Activated B cell treated with CpG ODN at 0.5 μM for 24 hours (primary cell): ENCODE measurements around the gene PPM1F. TPM values are rescaled to one million over a fixed set of nuclear protein-coding genes. Genes with fewer than 3 reads are reported as not detected.
"Not testable (repeated sequence)": the region's sequence is repeated elsewhere in the genome, so short reads cannot be mapped to it uniquely, and the experiment has no call there.

ENCODE experiments used
- ATAC-seq: fragments of 200-7000 bp; cut with Tn5 transposase; one replicate; pipeline ENCODE4 v1.10.0; 2021; ENCODE audit warnings: low read depth, mild to moderate bottlenecking, moderate library complexity
- CTCF ChIA-PET: fragments of 350-600 bp; sonication (Branson Sonifier 250); formaldehyde crosslinking; loops from one replicate; lab custom pipeline; 2021; ENCODE audit warnings: antibody characterized with exemption; lab: Charles Lee
- POLR2A ChIA-PET: fragments of 350-600 bp; sonication (Branson Sonifier 250); formaldehyde crosslinking; loops from one replicate; lab custom pipeline; 2021; ENCODE audit warnings: antibody characterized with exemption; lab: Charles Lee
- DNase-seq: peaks from one replicate; pipeline ENCODE4 v3.0.0; 2022
- H3K27ac Mint-ChIP-seq: one replicate; pipeline ENCODE4 v1.8.0; 2020; ENCODE audit warnings: mixed read lengths
- H3K27me3 Mint-ChIP-seq: one replicate; pipeline ENCODE4 v1.8.0; 2021; ENCODE audit warnings: mixed read lengths
- H3K36me3 Mint-ChIP-seq: one replicate; pipeline ENCODE4 v1.8.0; 2021; ENCODE audit warnings: low read depth, mixed read lengths
- H3K4me1 Mint-ChIP-seq: one replicate; pipeline ENCODE4 v1.8.0; 2021; ENCODE audit warnings: mixed read lengths
- H3K4me3 Mint-ChIP-seq: one replicate; pipeline ENCODE4 v1.8.0; 2020; ENCODE audit warnings: mild to moderate bottlenecking, mixed read lengths
- H3K9me3 Mint-ChIP-seq: one replicate; pipeline ENCODE4 v1.8.0; 2020; ENCODE audit warnings: mixed read lengths
- intact Hi-C: fragments of 100-400 bp; cut with micrococcal nuclease; formaldehyde crosslinking; loops from one replicate; pipeline ENCODE4 v1.15.1; 2024
- total RNA-seq: library from RNA; stranded (reverse); gene quantifications from 2 replicates; pipeline ENCODE4 v1.2.3, GENCODE V29; 2022
- TF ChIP-seq, protein P1 (sequence below): fragments of 200-600 bp; IDR thresholded peaks from one replicate; pipeline ENCODE4 v1.8.0; 2022; ENCODE audit warnings: antibody characterized with exemption, mild to moderate bottlenecking

The PPM1F gene
- total RNA-seq, 1 donor from 2014 or later = 21.1 TPM

DNA sequence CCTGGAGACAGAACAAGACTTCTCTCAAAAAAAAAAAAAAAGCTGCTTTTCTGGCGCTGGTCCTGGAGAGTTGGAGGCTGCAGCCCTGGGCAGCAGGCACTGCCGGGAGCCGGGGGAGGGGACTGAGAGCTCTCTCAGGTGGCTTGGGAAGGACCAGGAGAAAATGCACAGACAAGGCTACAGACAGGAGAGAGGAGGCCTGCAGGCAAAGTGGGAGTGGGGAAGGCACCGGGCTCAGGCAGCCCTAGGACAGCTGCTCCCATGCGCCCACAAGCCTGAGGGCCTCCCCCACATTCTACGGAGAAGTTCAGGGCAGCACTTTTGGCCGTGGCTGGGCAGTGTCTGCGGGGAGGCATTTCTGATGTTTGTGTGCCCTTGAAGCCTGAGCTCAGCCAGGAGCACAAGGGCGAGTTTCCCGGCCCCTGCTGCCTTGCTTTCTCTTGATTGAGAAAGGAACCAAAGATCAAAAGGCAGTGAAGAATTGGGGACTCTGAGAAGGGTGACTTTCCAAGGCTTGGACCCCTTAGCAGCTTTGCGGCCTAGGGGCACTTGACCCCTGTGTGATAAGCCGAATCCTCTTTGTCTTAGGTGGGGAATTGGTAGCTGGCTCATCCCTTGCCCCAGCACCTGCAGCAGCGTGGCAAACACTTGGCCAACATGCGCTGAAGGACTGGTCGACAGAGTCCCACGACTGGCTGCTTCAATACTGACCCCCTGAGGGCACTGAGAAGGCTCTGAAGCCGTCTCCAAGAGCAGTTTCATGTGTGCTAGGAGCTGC is 35.3 kb downstream of the PPM1F start:
- ChIA-PET POLR2A (no interaction called here), CTCF (no interaction called here)
- Mint-ChIP-seq H3K36me3 (no peaks in the 10 kb centered on the region), H3K4me1 (no peaks in the 10 kb centered on the region), H3K27me3 (no peaks in the 10 kb centered on the region), H3K27ac (no peak overlapping the region), H3K4me3 (no peak overlapping the region), H3K9me3 (no peaks in the 10 kb centered on the region)
- TF ChIP-seq, protein P1, sequence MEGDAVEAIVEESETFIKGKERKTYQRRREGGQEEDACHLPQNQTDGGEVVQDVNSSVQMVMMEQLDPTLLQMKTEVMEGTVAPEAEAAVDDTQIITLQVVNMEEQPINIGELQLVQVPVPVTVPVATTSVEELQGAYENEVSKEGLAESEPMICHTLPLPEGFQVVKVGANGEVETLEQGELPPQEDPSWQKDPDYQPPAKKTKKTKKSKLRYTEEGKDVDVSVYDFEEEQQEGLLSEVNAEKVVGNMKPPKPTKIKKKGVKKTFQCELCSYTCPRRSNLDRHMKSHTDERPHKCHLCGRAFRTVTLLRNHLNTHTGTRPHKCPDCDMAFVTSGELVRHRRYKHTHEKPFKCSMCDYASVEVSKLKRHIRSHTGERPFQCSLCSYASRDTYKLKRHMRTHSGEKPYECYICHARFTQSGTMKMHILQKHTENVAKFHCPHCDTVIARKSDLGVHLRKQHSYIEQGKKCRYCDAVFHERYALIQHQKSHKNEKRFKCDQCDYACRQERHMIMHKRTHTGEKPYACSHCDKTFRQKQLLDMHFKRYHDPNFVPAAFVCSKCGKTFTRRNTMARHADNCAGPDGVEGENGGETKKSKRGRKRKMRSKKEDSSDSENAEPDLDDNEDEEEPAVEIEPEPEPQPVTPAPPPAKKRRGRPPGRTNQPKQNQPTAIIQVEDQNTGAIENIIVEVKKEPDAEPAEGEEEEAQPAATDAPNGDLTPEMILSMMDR = no peak
- ATAC-seq = no peak
- DNase-seq = no peak
- intact Hi-C loops = no loop called here

DNA sequence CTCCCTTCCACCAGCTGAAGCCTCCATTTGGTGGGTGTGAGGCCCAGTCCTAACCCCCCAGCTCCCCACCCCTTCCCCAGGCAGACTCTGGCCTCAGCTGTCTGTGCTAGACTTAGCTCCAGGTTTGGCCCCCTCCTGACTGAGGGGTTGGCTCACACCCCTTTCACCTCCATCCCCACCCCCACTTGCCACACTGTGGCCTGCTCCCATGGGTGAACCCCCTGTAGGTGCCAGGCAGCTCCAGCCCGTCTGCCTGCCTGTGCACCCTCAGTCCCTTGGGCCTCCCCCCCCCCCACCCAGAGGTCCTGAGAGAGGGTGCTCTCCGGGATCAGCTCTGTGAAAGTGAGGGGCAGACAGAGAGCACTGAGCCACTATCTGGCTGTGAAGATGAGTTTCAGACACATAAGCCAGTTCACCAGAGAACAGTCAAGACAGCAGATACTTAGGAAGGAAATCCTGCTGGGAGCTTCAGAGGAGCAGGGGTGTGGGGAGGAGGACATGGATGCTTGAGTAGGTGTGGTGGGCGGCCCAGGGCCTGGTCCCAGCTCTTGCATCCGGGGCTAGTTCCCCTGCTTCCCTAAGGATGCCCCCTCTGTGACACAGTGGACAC is 36.2 kb downstream of the PPM1F start:
- intact Hi-C loops = no loop called here
- Mint-ChIP-seq H3K9me3 (no peaks in the 10 kb centered on the region), H3K4me1 (no peaks in the 10 kb centered on the region), H3K27ac (no peak overlapping the region), H3K36me3 (no peaks in the 10 kb centered on the region), H3K27me3 (no peaks in the 10 kb centered on the region), H3K4me3 (no peak overlapping the region)
- ChIA-PET CTCF (no interaction called here), POLR2A (interaction anchor here (0.6 kb wide), 1 partner anchor 11 kb away, joined by 10 read pairs; no protein-coding TSS in a partner anchor)
- TF ChIP-seq, protein P1 = no peak
- DNase-seq (no peak), ATAC-seq (no peak)

DNA sequence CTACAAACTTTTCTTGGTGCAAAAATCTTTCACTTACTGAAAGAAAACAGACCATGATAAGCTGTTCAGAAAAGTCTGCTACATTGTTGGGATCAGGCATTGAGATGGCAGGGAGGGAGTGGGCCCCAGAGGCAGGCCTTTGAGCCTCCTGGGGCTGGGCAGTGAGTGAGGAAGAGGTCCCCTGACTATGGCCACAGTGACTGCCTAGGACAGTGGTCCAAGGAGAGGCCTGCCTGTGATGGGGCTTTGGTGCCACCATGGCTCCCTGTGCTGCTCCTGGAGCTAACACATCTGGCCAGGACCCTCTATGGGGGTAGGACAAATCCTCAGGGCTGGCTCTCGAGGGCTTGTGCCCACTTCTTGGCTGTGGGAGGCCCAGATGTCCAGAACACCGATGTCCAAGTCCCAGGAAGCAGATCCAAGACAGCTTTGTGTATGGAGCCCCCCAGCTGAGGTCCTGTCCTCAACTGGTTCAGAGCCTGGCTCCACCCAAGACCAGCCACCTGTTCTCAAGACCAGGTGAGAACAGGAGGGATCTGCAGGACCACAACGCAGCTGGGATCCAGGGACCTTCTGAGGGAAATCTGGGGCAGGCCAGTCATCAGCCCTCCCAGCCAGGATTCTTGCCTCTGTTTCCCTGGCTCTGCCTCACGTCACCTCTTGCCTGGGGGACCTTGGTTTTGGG is 36.9 kb downstream of the PPM1F start:
- DNase-seq = no peak
- Mint-ChIP-seq H3K4me3 (no peak overlapping the region), H3K27ac (no peak overlapping the region), H3K9me3 (no peaks in the 10 kb centered on the region), H3K4me1 (no peaks in the 10 kb centered on the region), H3K36me3 (no peaks in the 10 kb centered on the region), H3K27me3 (no peaks in the 10 kb centered on the region)
- CTCF ChIA-PET = no interaction called here
- no peak for ATAC-seq
- TF ChIP-seq, protein P1 = no peak
- POLR2A ChIA-PET = interaction anchor here (0.6 kb wide), 1 partner anchor 11 kb away, joined by 10 read pairs; no protein-coding TSS in a partner anchor
- intact Hi-C loops = no loop called here

DNA sequence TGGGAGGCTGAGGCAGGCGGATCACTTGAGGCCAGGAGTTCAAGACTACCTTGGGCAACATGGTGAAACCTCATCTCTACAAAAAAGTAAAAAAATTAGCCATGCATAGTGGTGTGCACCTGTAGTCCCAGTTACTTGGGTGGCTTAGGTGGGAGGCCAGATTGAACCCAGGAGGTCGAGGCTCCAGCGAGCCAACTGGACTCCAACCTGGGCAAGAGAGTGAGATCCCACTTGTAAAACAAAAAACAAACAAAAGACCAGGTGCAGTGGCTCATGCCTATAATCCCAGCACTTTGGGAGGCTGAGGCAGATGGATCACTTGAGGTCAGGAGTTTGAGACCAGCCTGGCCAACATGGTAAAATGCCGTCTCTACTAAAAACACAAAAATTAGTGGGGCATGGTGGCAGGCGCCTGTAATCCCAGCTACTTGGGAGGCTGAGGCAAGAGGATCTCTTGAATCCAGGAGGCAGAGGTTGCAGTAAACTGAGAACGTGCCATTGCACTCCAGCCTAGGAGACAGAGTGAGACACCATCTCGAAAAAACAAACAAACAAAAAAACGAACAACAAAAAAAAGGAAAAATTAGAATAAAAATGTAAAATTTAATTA is 38.5 kb downstream of the PPM1F start:
- DNase-seq, H3K27me3 Mint-ChIP-seq, ATAC-seq, CTCF ChIA-PET, H3K4me1 Mint-ChIP-seq, H3K36me3 Mint-ChIP-seq, H3K9me3 Mint-ChIP-seq, H3K27ac Mint-ChIP-seq, H3K4me3 Mint-ChIP-seq, intact Hi-C loops: not testable (repeated sequence)
- POLR2A ChIA-PET = interaction anchor here (1.5 kb wide), 1 partner anchor 47 kb away, joined by 6 read pairs; the partner anchor contains the start of gene MAPK1

DNA sequence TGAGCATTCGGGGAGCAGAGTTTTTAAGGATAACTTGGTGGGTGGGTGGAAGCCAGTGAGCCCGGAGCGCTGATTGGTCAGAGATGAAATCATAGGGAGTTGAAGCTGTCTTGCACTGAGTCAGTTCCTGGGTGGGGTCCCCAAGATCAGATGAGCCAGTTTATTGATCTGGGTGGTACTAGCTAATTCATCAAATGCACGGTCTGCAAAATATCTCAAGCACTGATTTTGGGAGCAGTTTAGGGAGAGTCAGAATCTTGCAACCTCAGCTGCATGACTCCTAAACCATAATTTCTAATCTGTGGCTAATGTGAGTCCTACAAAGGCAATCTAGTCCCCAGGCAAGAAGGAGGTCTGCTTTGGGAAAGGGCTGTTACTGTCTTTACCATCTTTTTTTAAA is 42.3 kb downstream of the PPM1F start:
- POLR2A ChIA-PET, CTCF ChIA-PET: not testable (repeated sequence)

More for the DNA sequence above, 42.3 kb downstream of the PPM1F start:
- H3K27ac Mint-ChIP-seq, ATAC-seq, H3K36me3 Mint-ChIP-seq, DNase-seq, H3K27me3 Mint-ChIP-seq, H3K4me1 Mint-ChIP-seq, H3K9me3 Mint-ChIP-seq, intact Hi-C loops, H3K4me3 Mint-ChIP-seq: not testable (repeated sequence)
